ENCODE data around the gene PSME2.

DNA sequence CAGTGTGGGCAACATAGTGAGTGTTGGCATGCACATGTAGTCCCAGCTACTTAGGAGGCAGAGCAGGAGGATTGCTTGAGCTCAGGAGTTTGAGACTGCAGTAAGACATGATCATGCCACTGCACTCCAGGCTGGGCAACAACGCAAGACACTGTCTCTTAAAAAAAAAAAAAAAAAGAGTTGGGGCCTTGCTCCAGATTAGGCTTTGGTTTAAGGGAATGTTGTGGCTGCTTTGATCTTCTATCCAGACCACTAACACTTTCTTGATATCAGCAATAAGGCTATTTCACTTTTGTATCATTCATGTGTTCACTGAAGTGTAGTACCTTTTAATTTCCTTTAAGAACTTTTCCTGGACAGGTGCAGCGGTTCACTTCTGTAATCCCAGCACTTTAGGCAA is 18.7 kb downstream of the PSME2 start:
- TF ChIP-seq, protein P1, sequence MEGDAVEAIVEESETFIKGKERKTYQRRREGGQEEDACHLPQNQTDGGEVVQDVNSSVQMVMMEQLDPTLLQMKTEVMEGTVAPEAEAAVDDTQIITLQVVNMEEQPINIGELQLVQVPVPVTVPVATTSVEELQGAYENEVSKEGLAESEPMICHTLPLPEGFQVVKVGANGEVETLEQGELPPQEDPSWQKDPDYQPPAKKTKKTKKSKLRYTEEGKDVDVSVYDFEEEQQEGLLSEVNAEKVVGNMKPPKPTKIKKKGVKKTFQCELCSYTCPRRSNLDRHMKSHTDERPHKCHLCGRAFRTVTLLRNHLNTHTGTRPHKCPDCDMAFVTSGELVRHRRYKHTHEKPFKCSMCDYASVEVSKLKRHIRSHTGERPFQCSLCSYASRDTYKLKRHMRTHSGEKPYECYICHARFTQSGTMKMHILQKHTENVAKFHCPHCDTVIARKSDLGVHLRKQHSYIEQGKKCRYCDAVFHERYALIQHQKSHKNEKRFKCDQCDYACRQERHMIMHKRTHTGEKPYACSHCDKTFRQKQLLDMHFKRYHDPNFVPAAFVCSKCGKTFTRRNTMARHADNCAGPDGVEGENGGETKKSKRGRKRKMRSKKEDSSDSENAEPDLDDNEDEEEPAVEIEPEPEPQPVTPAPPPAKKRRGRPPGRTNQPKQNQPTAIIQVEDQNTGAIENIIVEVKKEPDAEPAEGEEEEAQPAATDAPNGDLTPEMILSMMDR (conservative IDR thresholded peaks at IDR 0.05 in 1 of 2, IDR thresholded peaks at IDR 0.05 in 1 of 2; ENCODE audit: low read depth in 1 of 2, low read length in 2 of 2) = no peak
- no peak for TF ChIP-seq EZH2 (IDR thresholded peaks at IDR 0.05; ENCODE audit: low read length, missing control alignments)

Measured in fibroblast of lung (primary cell).